Activated CD4-positive, alpha-beta T cell treated with anti-CD3 and anti-CD28 coated beads for 1 hour (primary cell): Measurements from ENCODE around the gene FRAS1.
"Not testable (repeated sequence)": the region's sequence is repeated elsewhere in the genome, so short reads cannot be mapped to it uniquely, and the experiment has no call there.

ENCODE experiments used
- DNase-seq: peaks from one replicate; pipeline ENCODE4 v3.0.0-alpha.2; 2020

FRAS1 gene, protein sequence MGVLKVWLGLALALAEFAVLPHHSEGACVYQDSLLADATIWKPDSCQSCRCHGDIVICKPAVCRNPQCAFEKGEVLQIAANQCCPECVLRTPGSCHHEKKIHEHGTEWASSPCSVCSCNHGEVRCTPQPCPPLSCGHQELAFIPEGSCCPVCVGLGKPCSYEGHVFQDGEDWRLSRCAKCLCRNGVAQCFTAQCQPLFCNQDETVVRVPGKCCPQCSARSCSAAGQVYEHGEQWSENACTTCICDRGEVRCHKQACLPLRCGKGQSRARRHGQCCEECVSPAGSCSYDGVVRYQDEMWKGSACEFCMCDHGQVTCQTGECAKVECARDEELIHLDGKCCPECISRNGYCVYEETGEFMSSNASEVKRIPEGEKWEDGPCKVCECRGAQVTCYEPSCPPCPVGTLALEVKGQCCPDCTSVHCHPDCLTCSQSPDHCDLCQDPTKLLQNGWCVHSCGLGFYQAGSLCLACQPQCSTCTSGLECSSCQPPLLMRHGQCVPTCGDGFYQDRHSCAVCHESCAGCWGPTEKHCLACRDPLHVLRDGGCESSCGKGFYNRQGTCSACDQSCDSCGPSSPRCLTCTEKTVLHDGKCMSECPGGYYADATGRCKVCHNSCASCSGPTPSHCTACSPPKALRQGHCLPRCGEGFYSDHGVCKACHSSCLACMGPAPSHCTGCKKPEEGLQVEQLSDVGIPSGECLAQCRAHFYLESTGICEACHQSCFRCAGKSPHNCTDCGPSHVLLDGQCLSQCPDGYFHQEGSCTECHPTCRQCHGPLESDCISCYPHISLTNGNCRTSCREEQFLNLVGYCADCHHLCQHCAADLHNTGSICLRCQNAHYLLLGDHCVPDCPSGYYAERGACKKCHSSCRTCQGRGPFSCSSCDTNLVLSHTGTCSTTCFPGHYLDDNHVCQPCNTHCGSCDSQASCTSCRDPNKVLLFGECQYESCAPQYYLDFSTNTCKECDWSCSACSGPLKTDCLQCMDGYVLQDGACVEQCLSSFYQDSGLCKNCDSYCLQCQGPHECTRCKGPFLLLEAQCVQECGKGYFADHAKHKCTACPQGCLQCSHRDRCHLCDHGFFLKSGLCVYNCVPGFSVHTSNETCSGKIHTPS (N-terminal part only)

GRCh38 chr4:78057135-78057599 is at the start of gene FRAS1:
Gene FRAS1, plus strand, starts transcription at chr4:78057323. Its CDS starts 687 bp downstream, at chr4:78058010.
- DNase-seq = no peak

GRCh38 chr4:78011003-78011402 is 46.1 kb upstream of the FRAS1 start:
- DNase-seq = not testable (repeated sequence)

GRCh38 chr4:78014889-78015886 is 41.9 kb upstream of the FRAS1 start:
- DNase-seq = no peak

- no peak for DNase-seq
Observed at GRCh38 chr4:78018271-78019049, 38.7 kb upstream of the FRAS1 start.

DNA sequence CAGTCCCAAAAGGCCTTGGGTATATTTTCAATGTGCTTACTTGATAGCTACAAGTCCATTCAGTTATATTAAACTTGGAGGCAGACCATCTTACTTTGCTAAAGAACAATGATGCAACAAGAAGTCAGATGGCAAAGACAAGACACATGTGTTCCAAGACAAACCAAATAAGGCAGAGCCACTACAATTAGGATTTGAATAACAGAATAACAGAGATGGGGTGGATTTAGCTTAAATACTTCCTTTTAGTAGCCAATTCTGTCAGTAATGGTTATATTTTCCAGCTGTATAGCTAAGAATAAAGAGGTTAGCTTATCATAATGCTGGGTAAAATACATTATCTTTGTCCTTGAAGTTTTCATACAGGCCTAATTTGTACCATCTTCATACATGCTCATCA is 37.7 kb upstream of the FRAS1 start:
- no peak for DNase-seq

GRCh38 chr4:78020677-78021076 is 36.4 kb upstream of the FRAS1 start:
- no peak for DNase-seq

DNA sequence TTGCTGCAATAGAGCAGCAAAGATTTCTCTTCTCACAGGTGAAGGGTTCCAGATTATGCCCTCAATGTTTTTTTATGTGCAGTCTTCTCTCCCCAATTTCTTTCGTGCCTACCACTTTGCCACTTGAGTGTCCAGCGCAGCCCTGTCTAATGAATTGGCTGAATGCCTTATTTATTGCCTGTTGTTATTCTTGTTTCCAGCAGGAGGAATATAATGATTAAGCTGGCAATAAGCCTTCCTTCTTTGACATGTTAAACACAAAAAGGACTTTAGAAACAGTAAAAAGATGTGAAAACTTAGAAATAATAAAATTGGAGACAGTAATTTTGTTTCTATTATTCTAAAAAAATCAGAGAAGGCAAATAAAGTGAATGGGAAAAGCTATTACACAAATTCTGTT is 34.6 kb upstream of the FRAS1 start:
- no peak for DNase-seq

DNA sequence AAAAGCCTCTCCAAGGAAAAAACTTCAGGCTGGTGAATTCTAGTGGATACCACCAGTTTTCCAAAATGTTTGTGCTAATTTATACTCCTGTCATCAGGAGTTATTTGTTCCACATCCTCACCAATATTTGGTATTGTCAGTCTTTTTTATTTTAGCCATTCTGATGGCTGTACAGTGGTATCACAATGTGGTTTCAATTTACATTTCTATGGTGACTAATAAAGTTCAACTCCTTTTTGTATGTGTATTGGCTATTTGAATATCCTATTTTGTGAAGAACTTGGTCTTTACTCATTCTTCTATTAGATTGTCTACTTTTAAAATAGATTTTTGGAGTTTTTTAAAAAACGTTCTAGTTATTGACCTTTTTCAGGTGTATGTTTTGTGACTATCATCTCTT is 33.0 kb upstream of the FRAS1 start:
- no peak for DNase-seq

GRCh38 chr4:78024576-78025091 is 32.5 kb upstream of the FRAS1 start:
- DNase-seq = no peak

- DNase-seq = no peak
Observed at GRCh38 chr4:78031417-78031950, 25.6 kb upstream of the FRAS1 start.

GRCh38 chr4:78032446-78032845 is 24.7 kb upstream of the FRAS1 start:
- DNase-seq = no peak

DNA sequence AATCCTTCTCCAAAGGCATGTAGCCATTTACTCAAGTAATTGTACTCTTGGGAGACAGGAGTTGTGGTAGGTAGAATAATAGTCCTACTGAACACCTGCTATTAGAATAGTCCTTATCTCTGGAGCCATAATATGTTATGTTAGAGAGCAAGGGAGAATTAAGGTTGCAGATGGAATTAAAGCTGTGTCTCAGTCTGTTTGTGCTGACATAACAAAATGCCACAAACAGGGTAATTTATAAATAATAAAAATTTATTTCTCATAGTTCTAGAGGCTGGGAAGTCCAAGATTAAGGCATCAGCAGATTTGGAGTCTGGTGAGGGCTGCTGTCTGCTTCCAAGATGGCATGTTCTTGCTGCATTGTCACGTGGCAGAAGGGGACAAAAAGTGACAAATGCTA is 24.2 kb upstream of the FRAS1 start:
- DNase-seq = no peak

GRCh38 chr4:78033861-78034260 is 23.3 kb upstream of the FRAS1 start:
- no peak for DNase-seq

DNA sequence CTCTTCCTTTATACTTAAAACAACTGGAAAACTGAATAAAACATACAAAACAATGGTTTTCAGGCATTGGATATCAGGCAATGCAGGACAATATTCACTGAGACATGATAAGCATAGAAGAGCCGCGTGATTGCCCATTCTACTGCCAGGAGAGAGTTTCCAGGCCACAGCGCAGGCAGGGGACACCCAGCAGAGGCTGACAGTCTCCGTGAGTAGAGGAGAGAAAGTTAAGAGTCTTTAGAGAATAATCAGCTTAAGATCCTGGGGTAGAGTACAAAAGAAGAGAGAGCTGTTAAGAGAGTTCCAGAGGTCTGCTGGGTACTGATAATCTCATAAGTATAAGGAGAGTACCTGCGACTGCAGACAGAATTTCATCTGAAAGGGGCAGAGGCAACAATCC is 18.4 kb upstream of the FRAS1 start:
- DNase-seq = no peak

DNA sequence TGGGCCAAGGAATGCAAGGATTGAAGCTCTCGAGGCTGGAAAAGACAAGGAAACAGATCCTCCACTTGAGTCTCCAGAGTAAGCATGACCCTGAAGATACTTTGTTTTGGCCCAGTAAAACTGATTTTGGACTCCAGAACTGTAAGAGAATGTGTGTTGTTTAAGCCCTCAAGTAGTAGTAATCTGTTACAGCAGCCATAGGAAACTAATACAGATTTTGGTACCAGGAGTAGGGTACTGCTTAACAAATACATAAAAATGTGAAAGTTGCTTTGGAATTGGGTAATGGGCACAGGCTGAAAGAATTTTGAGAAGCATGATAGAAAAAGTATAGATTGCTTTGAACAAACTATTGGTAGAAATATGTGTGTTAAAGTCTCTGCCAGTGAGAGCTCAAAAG is 17.4 kb upstream of the FRAS1 start:
- no peak for DNase-seq

DNA sequence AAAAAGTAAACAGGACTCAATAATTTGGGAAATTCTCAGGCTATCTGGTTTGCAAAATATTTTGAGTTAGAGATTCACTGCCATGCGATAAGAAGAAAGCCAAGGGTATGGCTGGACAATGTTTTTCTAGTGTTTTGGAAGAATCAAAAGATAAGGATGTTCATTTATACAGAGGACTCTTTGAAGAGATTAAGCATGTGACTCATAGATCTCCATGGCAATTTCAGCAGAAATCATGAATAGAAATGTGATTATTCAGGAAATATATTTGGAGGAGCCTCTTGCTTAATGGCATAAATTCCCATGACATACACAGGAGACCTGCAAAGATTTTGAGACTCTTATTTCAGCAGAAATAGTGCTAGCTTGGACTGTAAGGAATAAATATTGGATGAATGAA is 16.7 kb upstream of the FRAS1 start:
- no peak for DNase-seq

GRCh38 chr4:78047366-78047765 is 9.8 kb upstream of the FRAS1 start:
- no peak for DNase-seq

DNA sequence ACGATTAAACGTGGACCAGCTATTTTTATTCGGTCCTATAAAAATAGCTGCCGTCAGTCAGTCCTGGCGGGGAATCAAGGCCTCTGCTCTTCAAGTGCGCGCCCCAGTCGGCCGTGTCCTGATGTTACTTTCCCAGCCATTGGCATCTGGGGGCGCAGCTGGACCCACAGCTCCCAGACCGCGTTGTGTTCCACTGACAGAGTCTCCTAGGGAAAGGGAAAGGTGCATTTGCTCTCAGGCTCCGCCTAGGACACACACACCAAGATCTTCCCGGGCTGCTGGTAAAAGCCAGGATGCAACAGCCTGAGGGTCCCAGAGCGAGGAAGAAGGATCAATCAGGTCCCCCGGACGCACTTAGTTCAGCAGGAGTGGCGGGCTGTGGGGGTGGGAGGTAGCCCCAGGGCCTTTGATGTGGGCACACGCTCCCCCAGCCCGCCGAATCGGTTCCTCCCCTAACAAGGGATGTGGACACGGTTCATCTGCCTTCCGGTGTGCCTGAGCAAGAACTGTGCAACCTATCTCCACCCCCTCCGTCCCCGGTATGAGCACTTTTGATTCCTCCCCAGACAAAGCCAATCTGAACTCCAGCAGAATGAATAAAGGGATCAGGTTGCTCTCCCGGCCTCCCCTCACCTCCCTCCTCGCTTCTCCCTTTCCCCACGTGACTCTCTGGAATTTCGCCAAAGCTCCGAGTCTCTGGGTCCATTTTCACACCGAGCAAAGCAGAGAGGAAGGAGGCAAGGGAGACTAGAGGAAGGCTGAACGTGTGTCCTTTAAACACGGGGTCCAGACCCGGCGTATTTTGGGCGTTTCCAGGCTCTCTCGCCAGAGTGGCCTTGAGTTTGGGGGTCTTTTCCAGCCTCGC is 626 bp upstream of the FRAS1 start:
- no peak for DNase-seq
